HS-27A (cell line): Measurements from ENCODE around the gene HTT-AS.
"Not testable (repeated sequence)": the region's sequence is repeated elsewhere in the genome, so short reads cannot be mapped to it uniquely, and the experiment has no call there.

ENCODE experiments used
- DNase-seq: peaks from one replicate; pipeline ENCODE4 v3.0.0-alpha.2; 2012; ENCODE audit warnings: low read depth, missing footprints

HTT-AS gene

GRCh38 chr4:3051141-3051897 lies 23.0 kb downstream of the HTT-AS start:
- DNase-seq: not testable (repeated sequence)

DNA sequence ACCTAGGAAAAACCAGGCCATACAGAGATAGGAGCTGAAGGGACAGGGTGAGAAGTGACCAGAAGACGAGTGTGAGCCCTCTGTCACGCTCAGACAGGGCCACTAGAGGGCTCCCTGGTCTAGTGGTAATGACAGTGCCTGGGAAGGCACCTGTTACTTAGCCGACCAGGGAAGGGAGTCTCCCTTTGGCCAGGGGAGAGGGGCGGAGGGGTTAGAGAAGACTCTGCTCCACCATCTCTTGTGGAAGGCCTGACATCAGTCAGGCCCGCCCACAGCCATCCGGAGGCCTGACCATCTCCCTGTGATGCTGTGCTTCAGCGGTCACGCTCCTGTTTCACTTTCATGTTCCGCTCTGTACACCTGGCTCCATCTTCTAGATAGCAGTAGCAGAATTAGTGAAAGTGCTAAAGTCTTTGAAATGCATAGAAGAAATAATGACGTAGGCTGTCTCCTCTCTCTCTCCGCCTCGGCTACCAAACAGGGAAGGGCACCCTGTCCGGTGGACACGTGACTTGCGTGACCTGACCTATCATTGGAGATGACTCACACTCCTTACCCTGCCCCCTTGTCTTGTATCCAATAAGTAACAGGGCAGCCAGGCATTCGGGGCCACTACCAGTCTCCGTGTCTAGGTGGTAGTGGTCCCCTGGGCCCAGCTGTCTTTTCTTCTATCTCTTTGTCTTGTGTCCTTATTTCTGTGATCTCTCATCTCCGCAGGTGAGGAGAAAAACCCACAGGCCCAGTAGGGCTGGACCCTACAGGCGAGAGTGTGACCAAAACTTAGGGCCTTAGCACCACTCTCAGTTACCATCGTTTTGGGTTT lies 26.7 kb downstream of the HTT-AS start:
- no peak for DNase-seq

- DNase-seq: no peak
Measured at GRCh38 chr4:3046623-3047022, 27.7 kb downstream of the HTT-AS start.

GRCh38 chr4:3046162-3046561 lies 28.2 kb downstream of the HTT-AS start:
- DNase-seq: no peak

GRCh38 chr4:3044870-3045819 lies 29.2 kb downstream of the HTT-AS start:
- no peak for DNase-seq

DNA sequence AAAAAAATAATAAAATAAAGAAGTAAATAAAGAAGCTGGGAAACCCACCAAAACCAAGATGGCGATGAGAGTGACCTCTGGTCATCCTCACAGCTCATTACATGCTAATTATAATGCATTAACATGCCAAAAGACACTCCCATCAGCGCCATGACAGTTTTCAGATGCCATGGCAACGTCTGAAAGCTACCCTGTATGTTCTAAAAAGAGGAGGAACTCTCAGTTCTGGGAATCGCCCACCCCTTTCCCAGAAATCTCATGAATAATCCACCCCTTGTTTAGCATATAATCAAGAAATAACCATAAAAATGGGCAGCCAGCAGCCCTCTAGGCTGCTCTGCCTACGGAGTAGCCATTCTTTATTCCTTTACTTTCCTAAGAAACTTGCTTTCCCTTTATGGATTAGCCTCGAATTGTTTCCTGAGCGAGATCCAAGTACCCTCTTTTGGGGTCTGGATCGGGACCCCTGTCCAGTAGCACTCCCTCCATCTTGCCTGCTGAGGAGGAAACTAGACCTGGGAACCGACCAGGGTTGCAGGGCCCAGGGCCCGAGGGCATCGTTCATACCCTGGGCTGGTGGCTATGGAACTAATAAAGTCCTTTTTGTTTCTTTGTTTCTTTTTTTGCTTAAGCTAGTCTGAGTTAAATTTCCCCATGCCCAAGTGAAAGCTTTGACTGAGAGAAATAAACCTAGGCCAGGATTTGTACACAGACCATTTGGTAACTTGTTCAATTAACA lies 30.9 kb downstream of the HTT-AS start:
- DNase-seq: no peak

DNA sequence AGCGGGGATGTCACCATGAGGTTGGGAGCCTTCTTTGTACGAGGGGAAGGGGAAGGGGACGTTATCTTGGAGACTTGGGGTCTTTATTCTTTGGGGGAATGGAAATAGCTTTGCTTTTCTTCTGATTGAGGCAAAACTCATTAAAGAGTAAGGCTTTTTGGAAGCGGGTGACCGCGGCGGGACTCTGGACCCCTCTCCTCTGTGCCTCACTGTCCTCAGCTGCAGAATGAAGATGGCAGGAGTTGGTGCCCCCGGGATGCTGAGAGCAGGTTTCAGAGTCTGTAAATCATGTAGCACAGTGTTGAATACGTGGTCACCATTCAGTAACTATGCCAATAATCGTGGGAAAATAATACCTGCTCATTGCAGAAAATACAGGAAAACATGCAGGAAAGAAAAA lies 32.1 kb downstream of the HTT-AS start:
- DNase-seq: no peak

GRCh38 chr4:3041192-3042142 lies 32.9 kb downstream of the HTT-AS start:
- DNase-seq: peak; percentile 23

- no peak for DNase-seq
Measured at GRCh38 chr4:3040452-3041191, 33.7 kb downstream of the HTT-AS start.

DNA sequence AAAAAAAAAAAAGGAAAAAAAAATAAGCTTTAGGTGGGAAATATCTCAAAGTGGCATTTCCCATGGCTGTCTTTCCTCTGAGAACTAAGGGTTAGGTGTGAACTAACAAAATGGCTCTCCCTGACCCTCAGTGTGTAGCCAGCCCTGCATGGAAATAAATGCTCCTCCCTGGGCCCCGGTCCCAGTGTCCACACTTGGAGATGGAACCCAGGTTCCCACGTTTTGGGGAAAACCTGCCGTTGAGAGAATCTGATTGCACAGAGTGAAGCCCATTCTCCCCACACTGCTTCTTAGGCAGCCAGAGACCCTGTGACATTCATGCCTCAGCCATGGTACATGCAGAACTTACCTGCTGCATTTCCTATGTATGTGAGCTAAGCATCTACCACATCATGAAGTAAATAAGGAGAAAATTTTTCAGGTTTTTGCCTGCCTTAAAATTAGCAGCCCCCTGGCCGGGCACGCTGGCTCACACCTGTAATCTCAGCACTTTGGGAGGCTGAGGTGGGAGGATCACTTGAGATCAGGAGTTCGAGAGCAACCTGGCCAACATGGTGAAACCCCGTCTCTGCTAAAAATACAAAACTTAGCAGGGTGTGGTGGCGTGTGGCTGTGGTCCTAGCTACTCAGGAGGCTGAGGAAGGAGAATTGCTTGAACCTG lies 34.5 kb downstream of the HTT-AS start:
- no peak for DNase-seq

DNA sequence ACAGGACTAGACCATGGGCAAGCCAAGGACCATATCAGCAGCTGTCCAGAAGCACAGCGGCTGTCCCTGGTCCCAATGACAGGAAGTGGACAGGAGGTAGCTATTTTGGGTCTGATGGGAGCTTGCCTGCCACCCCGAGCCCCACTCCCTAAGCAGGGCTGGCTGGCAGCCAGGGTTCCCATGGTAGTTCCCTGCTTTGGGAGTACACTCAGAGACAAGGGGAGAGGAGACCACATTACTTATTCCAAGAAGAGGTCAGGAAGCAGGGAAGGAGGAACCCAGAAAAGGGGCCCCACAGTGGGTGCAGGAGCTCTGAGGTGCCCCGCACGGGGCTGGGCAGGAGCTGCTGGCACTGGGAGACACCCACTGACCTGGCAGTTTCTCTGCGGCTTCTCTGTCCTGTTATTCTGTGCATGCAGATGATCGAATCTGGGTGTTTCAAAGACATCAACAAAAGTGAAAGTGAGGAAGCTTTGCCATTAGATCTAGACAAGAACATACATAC lies 36.3 kb downstream of the HTT-AS start:
- DNase-seq: no peak

DNA sequence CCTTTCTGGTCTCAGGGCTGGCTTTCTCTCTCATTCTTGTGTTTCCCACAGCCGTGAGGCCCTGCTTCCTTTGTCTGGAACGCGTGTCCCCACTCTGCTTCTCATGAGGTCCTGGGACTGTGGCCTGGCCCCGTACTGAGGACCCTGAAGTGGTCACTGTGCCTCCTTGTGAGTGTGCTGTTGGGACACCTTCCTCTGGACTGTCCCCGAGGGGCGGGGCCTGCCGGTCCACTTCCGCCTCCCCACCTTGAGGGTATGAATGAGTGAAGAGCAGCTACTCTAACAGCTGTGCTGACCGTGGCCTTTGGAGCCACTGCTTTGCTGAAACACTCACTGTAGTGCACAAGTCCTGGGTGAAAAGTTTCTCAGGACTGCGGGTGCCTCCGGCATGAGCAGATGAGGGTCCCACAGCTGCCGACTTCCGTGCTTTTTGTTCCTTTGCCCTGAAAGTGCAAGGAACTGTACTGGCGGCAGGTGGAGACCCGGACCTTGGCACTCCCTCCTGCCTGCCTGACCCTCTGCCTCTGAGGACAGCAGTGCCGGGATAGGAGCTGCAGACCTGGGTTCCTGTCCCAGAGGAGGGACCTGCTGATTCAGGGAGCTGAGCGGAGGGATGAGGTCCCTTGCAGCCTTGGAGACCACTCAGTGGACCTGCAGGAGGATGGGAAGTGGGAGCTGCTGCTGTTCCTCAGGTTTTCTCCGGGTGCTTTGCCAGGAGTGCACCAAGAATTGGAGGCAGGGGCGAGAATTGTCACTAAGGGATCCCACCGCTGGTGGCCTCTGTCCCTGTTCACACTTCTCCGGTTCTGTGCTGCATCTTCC lies 38.0 kb downstream of the HTT-AS start:
- DNase-seq: no peak

DNA sequence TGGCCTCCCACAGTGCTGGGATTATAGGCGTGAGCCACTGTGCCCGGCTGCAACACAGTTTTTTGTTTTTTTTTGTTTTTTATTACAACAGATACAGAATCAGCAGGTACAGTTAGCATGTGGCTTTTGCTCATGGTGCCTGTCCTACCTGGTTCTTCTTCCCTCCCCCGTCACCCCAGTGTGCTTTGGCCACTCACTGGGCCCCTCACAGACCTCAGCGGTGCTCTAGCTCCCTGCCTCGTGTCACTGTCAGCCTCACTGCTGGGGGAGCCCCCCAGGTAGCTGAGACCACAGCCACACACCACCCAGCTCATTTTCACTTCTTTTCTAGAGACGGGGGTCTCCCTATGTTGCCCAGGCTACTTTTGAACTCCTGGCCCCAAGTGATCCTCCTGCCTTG lies 38.7 kb downstream of the HTT-AS start:
- DNase-seq: no peak

DNA sequence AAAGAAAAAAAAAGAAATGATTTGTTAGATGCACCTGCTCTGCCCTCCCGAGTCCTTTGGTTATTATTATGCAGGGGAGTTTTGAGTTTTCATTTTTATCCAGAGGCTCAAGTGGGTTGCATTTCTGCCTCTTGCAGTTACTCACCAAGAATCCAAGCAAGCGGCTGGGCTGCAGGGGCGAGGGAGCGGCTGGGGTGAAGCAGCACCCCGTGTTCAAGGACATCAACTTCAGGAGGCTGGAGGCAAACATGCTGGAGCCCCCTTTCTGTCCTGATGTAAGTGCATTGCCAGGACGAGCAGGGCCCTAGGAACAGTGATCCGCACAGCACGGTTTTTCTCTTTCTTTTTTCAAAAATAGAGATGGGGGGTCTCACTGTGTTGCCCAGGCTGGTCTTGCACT lies 39.1 kb downstream of the HTT-AS start:
- DNase-seq: no peak

DNA sequence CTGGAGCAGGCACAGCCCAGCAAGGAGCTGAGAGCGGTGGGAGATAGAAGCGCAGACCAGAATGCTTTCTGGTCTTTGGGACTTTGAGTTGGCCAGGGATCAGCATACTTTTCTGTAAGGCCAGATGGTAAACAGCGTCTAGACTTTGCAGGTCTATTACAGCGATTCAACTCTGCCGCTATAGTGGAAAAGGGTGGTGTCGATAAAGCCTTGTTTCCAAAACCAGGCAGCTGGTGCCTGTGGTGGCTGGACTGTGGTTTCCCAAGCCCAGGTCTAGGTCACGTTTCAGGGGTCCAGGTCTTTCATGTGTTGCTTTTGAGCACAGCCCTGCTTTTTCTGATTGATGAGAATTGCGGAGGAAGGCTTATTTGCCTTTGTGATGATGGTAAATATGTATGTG lies 40.1 kb downstream of the HTT-AS start:
- no peak for DNase-seq

GRCh38 chr4:3031357-3032082 lies 42.8 kb downstream of the HTT-AS start:
- DNase-seq: no peak
